IMR-90 (cell line): Measurements from ENCODE around the gene C5orf15. TPM values are rescaled to one million over a fixed set of nuclear protein-coding genes. Genes with fewer than 3 reads are reported as not detected.

Experiments
- ATAC-seq: fragments of 200-7000 bp; cut with Tn5 transposase; 2 replicates; pipeline ENCODE4 v1.9.1; 2020; ENCODE audit warnings: low read depth, mild to moderate bottlenecking, moderate library complexity
- BruUV-seq: library from RNA; stranded (reverse); fragments of 400-500 nt; replicated peaks from 2 replicates; lab custom pipeline; 2021; lab: Mats Ljungman, UMichigan
- CTCF ChIA-PET: fragments of 300-600 bp; formaldehyde crosslinking; extraction: SDS; loops from one replicate; lab custom pipeline; 2021; ENCODE audit warnings: antibody characterized with exemption; lab: Yijun Ruan, JAX
- POLR2A ChIA-PET: fragments of 300-600 bp; sonication (Branson Sonifier 250); formaldehyde crosslinking; loops from one replicate; lab custom pipeline; 2022; ENCODE audit warnings: antibody characterized with exemption; ENCODE audit not compliant: unreplicated experiment; lab: Charles Lee
- DNase-seq: peaks from one replicate; pipeline ENCODE4 v3.0.0; 2013
- H2AFZ ChIP-seq: replicated peaks from 2 replicates; pipeline ENCODE3; 2013; ENCODE audit warnings: low read length, mild to moderate bottlenecking; ENCODE audit not compliant: poor library complexity
- H2AK5ac ChIP-seq: 2 replicates; pipeline ENCODE4 v1.6.1; 2013; ENCODE audit warnings: low read depth, low read length, inconsistent platforms
- H2AK9ac ChIP-seq: replicated peaks from 2 replicates; pipeline ENCODE3; 2013; ENCODE audit warnings: mild to moderate bottlenecking, low read depth, low read length, moderate library complexity; ENCODE audit not compliant: poor library complexity
- H2BK120ac ChIP-seq: 2 replicates; pipeline ENCODE4 v1.6.1; 2013; ENCODE audit warnings: low read depth, low read length, inconsistent platforms
- H2BK15ac ChIP-seq: 3 replicates; pipeline ENCODE4 v1.6.1; 2013; ENCODE audit warnings: low read depth, low read length, inconsistent platforms
- H2BK20ac ChIP-seq: 2 replicates; pipeline ENCODE4 v1.6.1; 2013; ENCODE audit warnings: low read depth, mild to moderate bottlenecking, inconsistent platforms, low read length, moderate library complexity
- H2BK5ac ChIP-seq: 2 replicates; pipeline ENCODE4 v1.6.1; 2013; ENCODE audit warnings: mild to moderate bottlenecking, low read depth, low read length, inconsistent platforms; ENCODE audit not compliant: poor library complexity, severe bottlenecking
- H3K14ac ChIP-seq: replicated peaks from 2 replicates; pipeline ENCODE4 v1.6.1; 2013; ENCODE audit warnings: low read depth, low read length, inconsistent platforms
- H3K18ac ChIP-seq: 2 replicates; pipeline ENCODE4 v1.6.1; 2013; ENCODE audit warnings: low read depth, low read length, control low read depth
- H3K23ac ChIP-seq: 2 replicates; pipeline ENCODE4 v1.6.1; 2013; ENCODE audit warnings: low read depth, low read length, inconsistent platforms
- H3K27ac ChIP-seq: 2 replicates; pipeline ENCODE4 v1.5.1; 2013; ENCODE audit warnings: mild to moderate bottlenecking, control low read depth, low read length; ENCODE audit not compliant: insufficient read depth
- H3K27me3 ChIP-seq: 2 replicates; pipeline ENCODE4 v1.6.1; 2013; ENCODE audit warnings: low read length; ENCODE audit not compliant: control insufficient read depth, insufficient read depth
- H3K36me3 ChIP-seq: 2 replicates; pipeline ENCODE4 v1.6.1; 2013; ENCODE audit warnings: low read length, mixed read lengths; ENCODE audit not compliant: control insufficient read depth, insufficient read depth
- H3K4ac ChIP-seq: 2 replicates; pipeline ENCODE4 v1.6.1; 2013; ENCODE audit warnings: low read depth, low read length, inconsistent platforms
- H3K4me1 ChIP-seq: 2 replicates; pipeline ENCODE4 v1.6.1; 2013; ENCODE audit warnings: low read length, mixed read lengths; ENCODE audit not compliant: control insufficient read depth, insufficient read depth
- H3K4me2 ChIP-seq: 2 replicates; pipeline ENCODE4 v1.6.1; 2013; ENCODE audit warnings: low read depth, mild to moderate bottlenecking, control low read depth, low read length, moderate library complexity
- H3K4me3 ChIP-seq: 2 replicates; pipeline ENCODE4 v1.5.1; 2013; ENCODE audit warnings: low read depth, mild to moderate bottlenecking, control low read depth, low read length, moderate library complexity; ENCODE audit not compliant: insufficient read depth
- H3K56ac ChIP-seq: 2 replicates; pipeline ENCODE4 v1.6.1; 2013; ENCODE audit warnings: low read length, inconsistent platforms; ENCODE audit not compliant: insufficient read depth; ENCODE audit errors: extremely low read depth
- H3K79me1 ChIP-seq, 2 experiments: 2 replicates each; pipeline ENCODE4 v1.6.1; 2013; ENCODE audit warnings: low read length in 2 of 2, inconsistent platforms in 1 of 2, low read depth in 1 of 2
- H3K9ac ChIP-seq: 2 replicates; pipeline ENCODE4 v1.6.1; 2013; ENCODE audit warnings: low read depth, low read length, control low read depth
- H3K9me1 ChIP-seq: 2 replicates; pipeline ENCODE4 v1.6.1; 2013; ENCODE audit warnings: low read length, inconsistent platforms; ENCODE audit not compliant: insufficient read depth
- H3K9me3 ChIP-seq: 2 replicates; pipeline ENCODE4 v1.6.1; 2013; ENCODE audit warnings: low read length; ENCODE audit not compliant: control insufficient read depth, insufficient read depth
- H4K20me1 ChIP-seq: 2 replicates; pipeline ENCODE4 v1.6.1; 2013; ENCODE audit warnings: low read length, inconsistent platforms; ENCODE audit not compliant: insufficient read depth
- H4K5ac ChIP-seq: 2 replicates; pipeline ENCODE4 v1.6.1; 2013; ENCODE audit warnings: mild to moderate bottlenecking, low read depth, low read length, control low read depth
- H4K8ac ChIP-seq, 2 experiments: 2 replicates each; pipeline ENCODE4 v1.6.1; 2013; ENCODE audit warnings: low read depth in 2 of 2, low read length in 2 of 2, control low read depth in 1 of 2, inconsistent platforms in 1 of 2
- H4K91ac ChIP-seq: 2 replicates; pipeline ENCODE4 v1.6.1; 2013; ENCODE audit warnings: low read depth, low read length, inconsistent platforms; ENCODE audit not compliant: insufficient read depth
- BHLHE40 ChIP-seq: fragments of 150-350 bp; IDR thresholded peaks from 2 replicates; pipeline ENCODE4 v1.6.1; 2016; ENCODE audit warnings: mild to moderate bottlenecking, low read depth, low read length
- CHD1 ChIP-seq: IDR thresholded peaks from 2 replicates; pipeline ENCODE4 v1.6.1; 2012; ENCODE audit warnings: low read depth, low read length, improper control_type of control experiment
- MAZ ChIP-seq: IDR thresholded peaks from 2 replicates; pipeline ENCODE4 v1.6.1; 2012; ENCODE audit warnings: low read depth, mild to moderate bottlenecking, low read length, improper control_type of control experiment, moderate library complexity, borderline replicate concordance
- NFE2L2 ChIP-seq: fragments of 150-350 bp; IDR thresholded peaks from 2 replicates; pipeline ENCODE4 v1.6.1; 2016; ENCODE audit warnings: low read depth, mild to moderate bottlenecking, low read length
- POLR2A ChIP-seq: IDR thresholded peaks from 2 replicates; pipeline ENCODE4 v1.6.1; 2012; ENCODE audit warnings: mild to moderate bottlenecking, low read depth, low read length
- WGBS, 2 experiments: methylation state at CpG; one replicate each; pipeline versions ENCODE4 v1.1.5 to v1.1.7; 2013; ENCODE audit warnings: missing lambda C conversion rate in 2 of 2; ENCODE audit not compliant: insufficient read length in 1 of 2; ENCODE audit errors: extremely low coverage in 2 of 2; 5-methylcytosine and 5-hydroxymethylcytosine counted together
- dilution Hi-C: fragments of 300-500 bp; cut with HindIII; formaldehyde crosslinking; loops from one replicate; pipeline ENCODE4 v1.14.3; 2018; ENCODE audit warnings: low sequenced_read_pairs; ENCODE audit not compliant: unreplicated experiment
- in situ Hi-C: fragments of 300-500 bp; cut with MboI; formaldehyde crosslinking; loops from 3 replicates; pipeline ENCODE4 v1.14.3; 2019; ENCODE audit warnings: low sequenced_read_pairs, inconsistent platforms, mixed read lengths
- intact Hi-C: fragments of 100-400 bp; cut with micrococcal nuclease; formaldehyde crosslinking; loops from 2 replicates; pipeline ENCODE4 v1.10.0; 2022
- polyA plus RNA-seq, 3 experiments: library from polyadenylated mRNA; depleted of rRNA; stranded (reverse); fragments of >200 nt; gene quantifications; 2 replicates each; pipeline ENCODE4 v1.2.3, GENCODE V29; 2012; ENCODE audit warnings: low replicate concordance in 1 of 3
- total RNA-seq: library from RNA; depleted of rRNA; stranded (reverse); fragments of >200 nt; gene quantifications from 2 replicates; pipeline ENCODE4 v1.2.3, GENCODE V29; 2012

Gene C5orf15
- total and polyA plus RNA-seq, 2 of the 4 experiments (the other 2 are of a cell fraction): 35.1 to 73.5 TPM

DNA sequence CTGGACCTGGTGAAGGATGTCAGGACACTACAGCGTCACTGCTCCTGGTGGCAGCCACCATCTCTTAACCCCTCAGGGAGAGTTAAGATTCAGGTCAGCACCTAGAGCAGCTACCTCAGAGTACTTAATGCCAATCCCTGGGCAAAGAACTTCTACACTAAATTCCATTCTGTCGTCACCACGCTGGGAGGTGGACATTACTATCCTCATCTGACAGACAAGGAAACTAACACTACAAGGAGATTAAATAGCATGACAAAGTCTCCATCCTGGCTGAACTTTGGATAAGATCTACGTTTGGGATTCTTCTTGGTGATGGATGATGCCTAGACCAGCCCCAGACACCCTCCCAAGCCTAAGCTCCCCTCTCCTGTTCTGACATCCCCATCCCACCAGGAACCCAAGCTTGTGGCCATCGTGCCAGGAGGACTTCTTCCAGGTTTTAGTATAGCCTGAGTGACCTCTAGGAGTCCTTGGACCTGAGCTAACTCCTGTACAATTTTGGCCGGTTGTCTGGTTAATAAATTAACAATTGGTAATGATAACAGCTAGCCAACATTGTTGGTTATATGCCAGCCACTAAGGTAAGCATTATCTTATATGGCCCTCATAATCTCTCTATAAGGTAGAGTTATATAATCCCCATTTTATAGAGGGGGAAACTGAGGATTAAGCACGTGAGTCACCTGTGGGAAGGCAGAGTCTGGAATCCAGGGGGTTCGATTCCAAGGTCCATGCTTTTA is 54.8 kb downstream of the C5orf15 start:
- H3K4ac ChIP-seq: no peak overlapping the region
- no peak overlapping the region for H4K8ac ChIP-seq
- no peaks in the 10 kb centered on the region for H3K9me3 ChIP-seq
- dilution Hi-C loops: no loop called here
- no peaks in the 10 kb centered on the region for H4K20me1 ChIP-seq
- no peak overlapping the region for H3K56ac ChIP-seq
- H4K5ac ChIP-seq: no peak overlapping the region
- no peak overlapping the region for H3K4me3 ChIP-seq
- no CpG with 5 or more reads among the region's 8 CpGs for WGBS, 2 experiments
- H3K27me3 ChIP-seq: peaks cover 52% of the 10 kb centered on the region
- H2BK15ac ChIP-seq: no peak overlapping the region
- H2BK120ac ChIP-seq: no peak overlapping the region
- H2AFZ ChIP-seq: no peak overlapping the region
- ChIA-PET POLR2A (no interaction called here), CTCF (no interaction called here)
- no peak overlapping the region for H3K14ac ChIP-seq
- H3K36me3 ChIP-seq: no peaks in the 10 kb centered on the region
- no peak overlapping the region for H3K23ac ChIP-seq
- H3K27ac ChIP-seq: no peak overlapping the region
- H3K9ac ChIP-seq: no peak overlapping the region
- in situ Hi-C loops: no loop called here
- no TSS peak for BruUV-seq
- no peak overlapping the region for H2AK9ac ChIP-seq
- H4K91ac ChIP-seq: no peak overlapping the region
- no peak overlapping the region for H2BK5ac ChIP-seq
- TF ChIP-seq POLR2A (no peak), MAZ (no peak), CHD1 (no peak), BHLHE40 (no peak), NFE2L2 (no peak)
- H3K4me2 ChIP-seq: no peak overlapping the region
- H3K9me1 ChIP-seq: 0 out of 2 replicates have a peak, but pooled peaks cover 3% of the 10 kb centered on the region
- ATAC-seq (no peak), DNase-seq (no peak)
- H3K4me1 ChIP-seq: no peaks in the 10 kb centered on the region
- no peaks in the 10 kb centered on the region for H3K79me1 ChIP-seq
- intact Hi-C loops: no loop called here
- H2AK5ac ChIP-seq: no peak overlapping the region
- no peak overlapping the region for H2BK20ac ChIP-seq
- no peak overlapping the region for H3K18ac ChIP-seq
